Sciatic nerve (tissue), 2 donors: ENCODE measurements around the gene TPST2. TPM values are rescaled to one million over a fixed set of nuclear protein-coding genes. Genes with fewer than 3 reads are reported as not detected.

Source experiments
- ATAC-seq: fragments of 200-7000 bp; cut with Tn5 transposase; one replicate; pipeline ENCODE4 v1.9.1; 2020; ENCODE audit warnings: mild to moderate bottlenecking, moderate library complexity
- DNase-seq: peaks from one replicate; pipeline ENCODE4 v3.0.0-alpha.2; 2020; ENCODE audit warnings: low spot score
- intact Hi-C: fragments of 100-400 bp; cut with DNase I; formaldehyde crosslinking; loops from one replicate; pipeline ENCODE4 v1.14.2; 2022
- total RNA-seq: library from RNA; stranded (reverse); fragmentation: NEBNext Ultra II Directional; extraction: Animal tissue kit (Norgen Biotek cat#: 25700); gene quantifications from one replicate; pipeline ENCODE4 v1.2.1, GENCODE V29; 2021
- donor health status: DM: no; HTN: no; CAD: no.
- donor health status: DM: no; HTN: no; CAD: no.

TPST2 gene
- total RNA-seq, 1 donor from 2014 or later, result 26.6 TPM

DNA sequence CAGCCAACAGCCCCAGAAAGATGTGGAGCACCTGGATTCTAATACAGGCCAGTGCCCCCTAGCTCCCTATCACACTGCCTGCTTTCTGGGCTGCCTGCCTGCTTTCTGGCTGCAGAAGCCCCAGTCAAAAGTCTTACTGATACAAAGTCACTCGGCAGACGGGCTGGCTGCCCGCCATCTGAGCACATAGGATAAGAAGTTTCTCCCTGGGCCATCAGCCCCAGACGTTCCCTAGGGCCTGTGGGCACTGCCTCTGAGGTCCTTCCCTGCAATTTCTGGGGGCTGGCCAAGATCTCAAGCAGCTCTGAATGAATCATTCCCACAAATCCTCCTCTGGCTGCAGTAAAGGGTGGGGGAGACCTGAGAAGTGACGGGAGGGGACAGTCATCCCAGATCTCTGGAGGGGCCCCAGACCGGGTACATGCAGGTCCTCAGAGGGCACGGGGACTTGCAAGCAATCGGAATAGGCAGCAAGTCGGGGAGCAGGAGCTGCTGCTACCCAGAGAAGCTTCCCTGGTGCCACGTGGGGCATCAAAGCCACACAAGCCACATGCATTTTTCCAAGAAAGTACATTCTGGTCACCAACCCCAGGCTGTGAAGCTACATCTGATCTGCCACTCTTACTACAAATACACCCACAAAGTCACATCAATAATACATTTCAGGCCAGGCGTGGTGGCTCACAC lies 4.7 kb downstream of the TPST2 start:
- DNase-seq (peak; percentile 68), ATAC-seq (no peak)
- intact Hi-C loops, result no loop called here

GRCh38 chr22:26584010-26584409 lies 5.9 kb downstream of the TPST2 start:
- no peak for DNase-seq
- intact Hi-C loops, result no loop called here
- ATAC-seq, result no peak

DNA sequence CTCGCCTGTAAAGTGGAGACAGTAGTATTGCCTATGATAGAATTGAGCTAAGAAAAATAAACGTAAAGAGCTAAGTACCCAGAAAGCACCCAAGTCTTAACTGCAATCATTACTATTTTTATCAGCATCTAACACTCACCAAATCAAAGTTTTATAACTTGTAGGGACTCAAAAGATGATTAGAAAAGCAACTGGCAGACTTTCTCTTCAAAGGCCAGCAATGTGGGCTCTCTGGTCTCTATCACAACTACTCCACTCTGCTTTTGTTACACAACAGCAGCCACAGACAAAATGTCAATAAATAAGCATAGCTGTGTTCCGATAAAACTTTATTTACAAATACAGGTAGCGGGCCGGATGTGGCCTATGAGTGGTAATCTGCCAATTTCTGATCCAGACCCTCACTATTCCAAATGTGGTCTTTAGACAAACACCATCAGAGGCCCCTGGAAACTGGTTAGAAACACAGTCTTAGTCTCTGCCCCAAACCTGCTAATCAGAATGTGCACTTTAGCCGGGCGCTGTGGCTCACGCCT lies 8.2 kb downstream of the TPST2 start:
- DNase-seq (no peak), ATAC-seq (no peak)
- intact Hi-C loops, result no loop called here

DNA sequence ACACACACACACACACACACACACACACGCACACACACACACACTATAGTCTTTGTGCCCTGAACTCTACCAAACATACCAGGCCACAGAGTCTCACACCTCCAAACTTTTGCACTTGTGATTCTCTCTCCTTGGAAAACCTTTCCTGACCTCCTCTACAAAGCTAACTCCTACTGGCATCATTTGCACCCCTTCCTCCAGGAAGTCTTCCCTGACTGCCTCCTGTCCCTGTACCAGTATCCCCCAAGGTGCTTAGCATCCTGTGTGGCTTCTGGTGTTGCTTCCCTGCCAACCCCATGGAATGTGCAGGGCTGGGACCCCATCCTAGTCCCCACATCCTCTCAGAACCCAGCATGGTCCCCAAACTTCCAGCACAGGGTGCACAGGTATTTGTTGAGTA lies 8.9 kb downstream of the TPST2 start:
- intact Hi-C loops, result no loop called here
- DNase-seq, result no peak
- ATAC-seq, result no peak

DNA sequence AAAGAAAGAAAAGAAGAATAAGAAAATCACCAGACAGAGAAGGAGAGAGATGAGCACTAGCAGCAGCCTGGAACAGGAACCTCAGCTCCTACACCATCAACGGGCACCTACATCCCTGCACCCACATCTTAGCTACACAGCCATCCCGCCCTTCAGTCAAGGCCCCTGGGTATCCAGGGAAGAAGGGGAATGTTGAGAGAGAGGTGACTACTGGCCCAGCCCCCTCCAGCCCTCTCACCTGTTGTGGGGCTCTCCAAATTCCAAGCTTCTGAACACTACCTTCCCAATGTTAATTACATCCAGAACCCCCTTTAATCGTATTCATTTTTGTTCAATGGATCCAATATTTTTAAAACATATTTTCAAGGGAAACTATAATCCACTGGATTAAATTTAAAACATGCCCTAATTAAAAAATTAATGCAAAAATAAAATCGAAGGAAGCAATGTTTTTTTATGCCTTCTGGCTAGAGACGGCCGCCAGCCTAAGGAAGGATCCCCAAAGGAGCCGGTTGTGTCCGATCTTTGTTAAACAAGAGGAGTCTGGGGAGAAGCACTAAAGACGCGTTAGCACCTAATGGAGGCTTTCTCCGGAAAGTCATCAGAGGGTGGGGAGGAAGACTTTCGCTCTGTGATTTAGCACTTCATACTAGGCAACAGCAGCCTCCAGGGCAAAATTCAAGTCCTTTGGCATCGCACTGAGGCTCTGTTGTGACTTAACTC lies 9.5 kb downstream of the TPST2 start:
- DNase-seq (no peak), ATAC-seq (no peak)
- intact Hi-C loops, result no loop called here

GRCh38 chr22:26579331-26579886 lies 10.5 kb downstream of the TPST2 start:
- ATAC-seq (peak; percentile 48), DNase-seq (no peak)
- intact Hi-C loops, result no loop called here

DNA sequence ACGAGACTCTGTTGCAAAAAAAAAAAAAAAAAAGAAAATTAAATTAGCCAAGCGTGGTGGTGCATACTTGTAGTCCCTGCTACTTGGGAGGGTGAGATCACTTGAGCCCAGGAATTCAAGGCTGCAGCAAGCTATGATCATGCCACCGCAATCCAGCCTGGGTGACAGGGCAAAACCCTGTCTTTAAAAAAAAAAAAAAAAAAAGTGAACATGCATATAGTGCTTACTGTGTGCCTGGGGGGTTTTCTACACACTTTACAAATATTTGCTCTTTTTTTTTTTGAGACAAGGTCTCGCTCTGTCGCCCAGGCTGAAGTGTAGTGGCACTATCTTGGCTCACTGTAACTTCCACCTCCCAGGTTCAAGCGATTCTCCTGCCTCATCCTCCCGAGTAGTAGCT lies 12.9 kb downstream of the TPST2 start:
- intact Hi-C loops, result no loop called here
- DNase-seq (no peak), ATAC-seq (no peak)

GRCh38 chr22:26576026-26576680 lies 13.8 kb downstream of the TPST2 start:
- ATAC-seq, result no peak

DNA sequence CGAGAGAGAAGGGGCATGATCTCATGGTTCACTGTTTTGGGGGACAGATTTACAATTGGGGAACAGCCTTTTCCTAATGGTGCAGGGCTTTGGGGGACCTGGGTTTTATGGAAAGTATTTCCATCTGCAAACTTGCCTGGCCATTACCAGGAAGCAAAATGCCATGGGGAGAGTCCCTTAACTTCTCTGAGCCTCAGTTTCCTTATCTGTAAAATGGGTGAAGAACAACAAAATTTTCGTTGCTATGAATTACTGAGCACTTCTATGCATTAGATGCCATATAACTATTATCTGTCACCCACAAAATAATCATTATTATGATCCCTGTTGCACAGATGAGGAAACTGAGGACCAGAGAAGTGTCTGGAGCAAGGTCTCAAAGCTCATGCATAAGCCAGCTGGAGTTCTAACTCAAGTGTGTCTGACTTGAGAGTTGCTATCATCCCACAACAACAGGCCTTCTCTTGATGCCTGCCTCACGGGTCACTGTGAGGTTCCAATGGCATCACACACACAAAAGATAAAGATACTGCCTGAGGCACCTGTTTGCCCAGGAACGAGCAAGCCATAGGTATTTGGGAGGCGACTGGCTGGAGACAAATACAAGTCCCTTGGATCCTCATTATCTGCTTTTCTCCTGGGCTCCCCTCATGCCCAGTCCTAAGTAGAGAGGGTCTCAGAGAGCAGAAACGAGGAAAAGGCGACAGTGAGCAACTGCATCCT lies 15.8 kb downstream of the TPST2 start:
- intact Hi-C loops, result no loop called here
- ATAC-seq (no peak), DNase-seq (no peak)

More at GRCh38 chr22:26576026-26576680, 13.8 kb downstream of the TPST2 start:
- intact Hi-C loops, result no loop called here
- DNase-seq, result no peak

DNA sequence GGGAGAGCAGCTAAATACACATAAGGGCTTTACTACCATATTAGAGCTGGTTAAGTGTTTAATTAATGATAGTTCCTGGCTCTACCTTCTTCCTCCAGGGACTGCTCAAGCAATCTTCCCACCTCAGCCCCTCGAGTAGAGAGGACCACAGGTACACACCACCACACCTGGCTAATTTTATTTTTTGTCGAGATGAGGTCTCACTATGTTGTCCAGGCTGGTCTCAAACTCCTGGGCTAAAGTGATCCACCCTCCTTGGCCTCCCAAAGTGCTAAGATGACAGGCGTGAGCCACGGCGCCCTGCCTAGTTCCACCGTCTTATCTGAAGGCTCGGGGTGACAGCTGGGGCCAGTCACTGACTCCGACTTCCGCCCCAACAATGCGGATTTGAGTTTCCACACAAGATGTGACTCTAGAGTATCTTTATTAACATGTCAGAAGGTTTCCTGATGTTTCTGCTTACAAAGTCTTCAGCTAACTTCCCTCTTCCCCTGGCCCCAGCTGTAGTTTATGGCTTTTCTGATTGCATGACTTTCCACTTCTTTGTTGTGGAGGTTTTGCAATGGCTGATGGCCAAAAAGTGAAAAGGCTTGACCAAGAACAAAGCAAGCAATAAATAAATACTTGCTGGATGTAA lies 16.8 kb downstream of the TPST2 start:
- DNase-seq (no peak), ATAC-seq (peak; percentile 78)
- intact Hi-C loops, result no loop called here

DNA sequence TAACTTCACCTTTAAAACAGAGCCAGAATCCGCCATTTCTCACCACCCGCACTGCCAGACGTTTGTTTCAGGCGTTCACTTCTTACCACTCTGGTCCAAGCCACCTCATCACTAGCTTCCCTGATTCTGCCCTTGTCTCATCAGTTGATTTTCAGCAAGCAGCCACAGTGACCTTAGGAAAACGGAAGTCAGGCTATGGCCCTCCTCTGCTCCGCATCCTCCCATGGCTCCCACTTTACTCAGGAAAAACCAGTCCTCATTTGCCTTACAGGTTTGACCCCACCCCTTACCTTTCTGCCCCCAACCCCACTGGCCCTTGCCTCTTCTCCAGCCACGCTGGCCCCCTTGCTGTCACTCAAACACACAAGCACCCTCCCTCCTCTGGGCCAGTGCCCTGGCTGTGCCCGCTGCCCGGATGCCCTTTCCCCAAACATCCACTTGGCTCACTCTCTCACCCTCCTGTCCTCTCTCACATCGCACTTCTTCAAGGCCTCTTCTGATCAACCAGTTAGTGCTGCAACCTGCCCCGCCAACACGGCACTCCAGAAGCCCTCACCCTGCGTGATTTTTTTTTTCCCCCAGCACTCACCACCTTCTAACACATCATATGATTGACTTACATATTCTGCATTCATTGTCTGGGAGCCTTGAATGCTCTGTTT lies 18.9 kb downstream of the TPST2 start:
- no peak for ATAC-seq
- intact Hi-C loops, result no loop called here
- DNase-seq, result no peak

GRCh38 chr22:26570115-26570514 lies 19.8 kb downstream of the TPST2 start:
- peak; percentile 31 for ATAC-seq
- intact Hi-C loops, result no loop called here
- DNase-seq, result no peak

DNA sequence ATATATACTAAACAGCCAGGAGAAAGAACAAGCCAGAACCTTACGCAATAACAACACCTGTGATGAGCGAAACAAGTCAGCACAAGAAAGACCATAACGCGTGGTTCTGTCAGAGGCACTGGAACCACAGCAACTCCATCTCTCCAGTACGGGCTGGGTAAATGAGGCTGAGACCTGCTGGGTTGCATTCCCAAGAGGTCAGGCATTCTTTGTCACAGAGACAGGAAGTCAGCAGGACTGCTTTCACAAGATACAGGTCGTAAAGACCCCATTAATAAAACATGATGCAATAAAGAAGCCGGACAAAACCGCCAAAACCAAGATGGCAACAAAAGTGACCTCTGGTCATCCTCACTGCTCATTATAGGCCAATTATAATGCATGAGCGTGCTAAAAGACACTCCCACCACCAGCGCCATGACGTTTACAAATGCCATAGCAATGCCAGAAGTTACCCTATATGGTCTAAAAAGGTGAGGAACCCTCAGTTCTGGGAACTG lies 21.7 kb downstream of the TPST2 start:
- ATAC-seq (no peak), DNase-seq (no peak)
- intact Hi-C loops, result no loop called here

DNA sequence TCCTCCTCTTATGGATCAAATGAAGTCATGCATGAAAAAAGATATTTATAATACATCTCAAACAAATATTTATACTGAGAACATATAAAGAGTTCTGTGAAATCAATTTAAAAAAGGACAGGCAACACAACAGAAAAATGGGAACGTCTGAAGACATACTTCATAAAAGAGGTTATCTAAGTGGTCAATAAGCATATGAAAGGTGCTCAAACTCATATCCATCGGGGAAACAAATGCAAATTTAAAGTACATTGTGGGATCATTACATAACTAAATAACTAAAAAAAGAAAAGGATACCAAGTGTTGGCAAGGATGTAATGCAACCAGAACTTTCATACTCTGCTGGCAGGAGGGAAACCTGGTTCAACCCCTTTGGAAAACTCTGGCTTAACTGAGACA lies 22.3 kb downstream of the TPST2 start:
- intact Hi-C loops, result no loop called here
- ATAC-seq (no peak), DNase-seq (no peak)

DNA sequence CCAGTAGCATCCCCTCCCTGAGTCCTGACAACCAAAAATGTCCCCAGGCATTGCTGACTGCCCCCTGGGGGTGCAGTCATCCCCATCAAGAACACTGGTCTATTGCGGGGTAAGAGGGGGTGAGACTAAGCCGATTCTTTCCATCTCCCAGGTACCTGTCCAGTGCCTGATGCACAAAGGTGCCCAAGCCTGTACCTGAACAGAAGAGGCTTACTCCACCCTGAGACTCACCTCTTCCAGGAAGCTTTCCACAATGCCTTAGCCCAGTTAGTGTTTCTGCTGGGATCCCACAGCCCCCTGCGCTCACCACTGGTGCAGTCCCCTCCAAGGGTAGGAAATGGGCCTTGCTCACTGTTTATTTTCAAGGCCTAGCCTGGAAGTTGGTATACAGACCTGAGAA lies 22.9 kb downstream of the TPST2 start:
- ATAC-seq (no peak), DNase-seq (no peak)
- intact Hi-C loops, result no loop called here

GRCh38 chr22:26565889-26566288 lies 24.0 kb downstream of the TPST2 start:
- DNase-seq (no peak), ATAC-seq (no peak)
- intact Hi-C loops, result no loop called here

- intact Hi-C loops, result no loop called here
- no peak for DNase-seq
- ATAC-seq, result no peak
Observed at GRCh38 chr22:26565181-26565580, 24.8 kb downstream of the TPST2 start.

DNA sequence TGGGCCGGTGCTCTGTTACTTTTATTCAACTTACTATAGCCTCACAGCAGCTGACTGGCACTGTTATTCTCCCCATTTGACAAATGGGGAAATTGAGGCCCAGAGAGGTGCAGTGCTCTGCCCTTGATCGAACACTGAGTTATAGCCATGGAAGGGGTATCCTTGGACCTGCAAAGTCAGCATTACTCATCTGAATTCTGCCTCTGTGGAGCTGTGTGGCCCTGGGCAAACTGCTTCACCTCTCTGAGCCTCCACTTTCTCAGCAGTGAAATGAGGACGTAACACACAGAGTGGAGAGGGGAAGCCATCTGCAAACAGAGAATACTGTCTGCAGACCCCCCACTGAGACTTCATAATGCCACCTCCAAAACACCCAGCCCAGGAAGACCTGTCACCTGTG lies 25.3 kb downstream of the TPST2 start:
- ATAC-seq (no peak), DNase-seq (no peak)
- intact Hi-C loops, result no loop called here
